ENCODE results near the gene ELAVL1.

Gene ELAVL1

DNA sequence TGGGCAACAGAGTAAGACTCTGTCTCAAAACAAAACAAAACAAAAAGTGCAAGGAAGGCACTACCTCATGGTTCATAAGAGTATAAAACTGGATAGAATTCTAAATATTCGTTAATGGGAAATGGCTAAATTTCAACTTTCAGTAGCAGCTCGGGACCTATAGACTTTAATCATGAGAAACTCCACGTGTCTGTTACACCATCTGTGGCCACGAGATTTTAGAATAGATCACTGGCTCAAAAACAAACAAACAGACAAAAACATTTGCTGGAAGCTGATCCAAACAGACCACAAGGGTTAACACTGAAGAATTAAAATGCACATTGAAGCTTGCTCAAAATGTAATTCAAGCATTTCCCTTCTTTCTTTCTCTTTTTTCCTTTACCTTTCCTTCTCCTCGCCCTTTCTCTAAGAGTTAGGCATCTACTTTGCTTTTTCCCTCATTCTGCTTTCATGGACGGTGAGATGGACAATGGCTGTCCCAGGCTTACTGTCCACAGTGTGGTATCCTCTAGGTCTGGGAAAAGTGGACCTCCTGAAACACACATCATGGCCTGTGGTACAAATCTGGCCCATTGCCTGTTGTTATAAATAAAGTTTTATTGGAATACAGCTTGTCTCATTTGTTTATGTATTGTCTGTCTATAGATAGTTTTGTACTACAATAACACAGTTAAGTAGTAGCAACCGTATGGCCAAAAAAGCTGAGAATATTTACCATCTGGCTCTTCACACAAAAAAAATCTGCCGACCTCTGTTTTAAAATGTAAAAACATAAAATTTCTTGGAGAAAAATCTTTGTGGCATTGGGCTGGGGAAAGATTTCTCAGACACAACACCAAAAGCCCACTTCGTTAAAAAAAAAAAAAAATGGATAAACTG lies 10.3 kb downstream of the ELAVL1 start:
- DNase-seq (ENCODE audit: low read depth) = no peak
- Histone ChIP-seq H3K4me3 (ENCODE audit: low read length) (no peak overlapping the region), H3K36me3 (ENCODE audit: control insufficient read depth, insufficient read depth, low read length, severe bottlenecking) (peaks cover 18% of the 10 kb centered on the region), H3K4me1 (ENCODE audit: control insufficient read depth, insufficient read depth, low read length) (peaks cover 23% of the 10 kb centered on the region), H3K9ac (ENCODE audit: low read length) (no peak overlapping the region), H3K9me3 (ENCODE audit: control insufficient read depth, low read length) (no peaks in the 10 kb centered on the region), H3K27me3 (replicated peaks; ENCODE audit: control insufficient read depth, insufficient read depth, low read length) (no peaks in the 10 kb centered on the region)

DNA sequence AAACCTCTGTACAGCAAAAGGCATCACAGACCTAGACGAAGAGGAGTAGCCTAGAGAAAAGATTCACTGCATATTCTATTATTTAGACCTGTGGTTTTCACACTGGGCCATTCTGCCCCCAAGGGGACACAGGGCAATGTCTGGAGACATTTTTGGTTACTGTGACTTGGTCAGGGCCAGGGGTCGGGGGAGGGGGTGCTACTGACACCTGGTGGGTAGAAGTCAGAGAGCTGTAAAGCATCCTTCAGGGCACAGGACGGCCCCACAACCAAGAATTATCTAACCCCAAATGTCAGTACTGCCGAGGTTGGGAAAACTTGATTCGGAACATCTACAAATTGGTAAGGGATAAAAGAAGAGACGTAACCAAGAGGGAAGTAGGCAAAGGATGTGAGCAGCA lies 11.3 kb downstream of the ELAVL1 start:
- Histone ChIP-seq H3K36me3 (ENCODE audit: control insufficient read depth, insufficient read depth, low read length, severe bottlenecking) (peaks cover 28% of the 10 kb centered on the region), H3K4me1 (ENCODE audit: control insufficient read depth, insufficient read depth, low read length) (peaks cover 23% of the 10 kb centered on the region), H3K9ac (ENCODE audit: low read length) (no peak overlapping the region), H3K27me3 (replicated peaks; ENCODE audit: control insufficient read depth, insufficient read depth, low read length) (no peaks in the 10 kb centered on the region), H3K9me3 (ENCODE audit: control insufficient read depth, low read length) (no peaks in the 10 kb centered on the region), H3K4me3 (ENCODE audit: low read length) (no peak overlapping the region)
- no peak for DNase-seq (ENCODE audit: low read depth)

GRCh38 chr19:7993560-7993959 lies 11.9 kb downstream of the ELAVL1 start:
- Histone ChIP-seq H3K36me3 (ENCODE audit: control insufficient read depth, insufficient read depth, low read length, severe bottlenecking) (peaks cover 34% of the 10 kb centered on the region), H3K27me3 (replicated peaks; ENCODE audit: control insufficient read depth, insufficient read depth, low read length) (no peaks in the 10 kb centered on the region), H3K4me1 (ENCODE audit: control insufficient read depth, insufficient read depth, low read length) (peaks cover 23% of the 10 kb centered on the region), H3K9me3 (ENCODE audit: control insufficient read depth, low read length) (no peaks in the 10 kb centered on the region), H3K9ac (ENCODE audit: low read length) (no peak overlapping the region), H3K4me3 (ENCODE audit: low read length) (no peak overlapping the region)
- no peak for DNase-seq (ENCODE audit: low read depth)

- Histone ChIP-seq H3K9me3 (ENCODE audit: control insufficient read depth, low read length) (no peaks in the 10 kb centered on the region), H3K4me3 (ENCODE audit: low read length) (no peak overlapping the region), H3K36me3 (ENCODE audit: control insufficient read depth, insufficient read depth, low read length, severe bottlenecking) (peaks cover 37% of the 10 kb centered on the region), H3K9ac (ENCODE audit: low read length) (no peak overlapping the region), H3K27me3 (replicated peaks; ENCODE audit: control insufficient read depth, insufficient read depth, low read length) (no peaks in the 10 kb centered on the region), H3K4me1 (ENCODE audit: control insufficient read depth, insufficient read depth, low read length) (peaks cover 32% of the 10 kb centered on the region)
- no peak for DNase-seq (ENCODE audit: low read depth)
These were observed 12.9 kb downstream of the ELAVL1 start for GRCh38 chr19:7992575-7992974.

- Histone ChIP-seq H3K9me3 (ENCODE audit: control insufficient read depth, low read length) (no peaks in the 10 kb centered on the region), H3K9ac (ENCODE audit: low read length) (no peak overlapping the region), H3K4me1 (ENCODE audit: control insufficient read depth, insufficient read depth, low read length) (peaks cover 41% of the 10 kb centered on the region), H3K27me3 (replicated peaks; ENCODE audit: control insufficient read depth, insufficient read depth, low read length) (no peaks in the 10 kb centered on the region), H3K4me3 (ENCODE audit: low read length) (no peak overlapping the region), H3K36me3 (ENCODE audit: control insufficient read depth, insufficient read depth, low read length, severe bottlenecking) (peaks cover 44% of the 10 kb centered on the region)
- no peak for DNase-seq (ENCODE audit: low read depth)
These were observed 16.3 kb downstream of the ELAVL1 start for GRCh38 chr19:7989071-7989575.

GRCh38 chr19:7988307-7988706 lies 17.1 kb downstream of the ELAVL1 start:
- Histone ChIP-seq H3K36me3 (ENCODE audit: control insufficient read depth, insufficient read depth, low read length, severe bottlenecking) (peaks cover 52% of the 10 kb centered on the region), H3K4me3 (ENCODE audit: low read length) (no peak overlapping the region), H3K27me3 (replicated peaks; ENCODE audit: control insufficient read depth, insufficient read depth, low read length) (no peaks in the 10 kb centered on the region), H3K9me3 (ENCODE audit: control insufficient read depth, low read length) (no peaks in the 10 kb centered on the region), H3K9ac (ENCODE audit: low read length) (no peak overlapping the region), H3K4me1 (ENCODE audit: control insufficient read depth, insufficient read depth, low read length) (peaks cover 33% of the 10 kb centered on the region)
- DNase-seq (ENCODE audit: low read depth) = no peak

DNA sequence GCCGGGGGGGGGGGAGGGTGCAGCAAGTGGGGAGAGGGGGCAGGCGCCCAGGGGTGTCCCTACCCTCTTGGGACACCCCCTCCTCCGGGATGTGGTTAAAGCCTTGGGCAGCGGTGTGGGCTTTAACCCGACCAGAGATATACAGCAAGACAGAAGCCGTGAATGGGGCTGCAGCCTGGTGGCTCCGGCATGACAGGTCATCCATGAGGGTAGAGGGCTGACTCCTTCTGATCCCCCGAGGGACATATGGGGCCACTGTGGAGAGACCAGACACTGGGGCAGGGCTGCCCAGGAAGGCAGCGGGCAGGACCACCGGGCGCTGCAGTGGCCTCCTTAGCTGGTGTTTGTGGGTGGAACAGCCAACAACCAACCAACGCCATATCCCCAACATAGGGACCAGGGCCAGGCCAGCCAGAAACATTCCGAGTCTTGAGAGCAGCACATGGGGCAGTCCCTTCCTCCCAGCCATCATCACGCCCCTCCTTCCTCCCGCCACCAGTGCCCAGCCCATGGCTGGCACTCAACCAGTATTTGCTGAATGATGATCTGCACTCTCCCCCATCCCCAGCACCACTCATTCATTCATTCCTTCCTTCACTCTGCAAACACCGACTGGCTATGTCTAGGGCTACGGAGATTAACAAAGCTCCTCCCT lies 18.2 kb downstream of the ELAVL1 start:
- peaks cover 23% of the 10 kb centered on the region for H3K4me1 ChIP-seq (ENCODE audit: control insufficient read depth, insufficient read depth, low read length)
- H3K27me3 ChIP-seq (replicated peaks; ENCODE audit: control insufficient read depth, insufficient read depth, low read length) = no peaks in the 10 kb centered on the region
- H3K4me3 ChIP-seq (ENCODE audit: low read length) = no peak overlapping the region
- H3K36me3 ChIP-seq (ENCODE audit: control insufficient read depth, insufficient read depth, low read length, severe bottlenecking) = peaks cover 57% of the 10 kb centered on the region
- no peaks in the 10 kb centered on the region for H3K9me3 ChIP-seq (ENCODE audit: control insufficient read depth, low read length)
- H3K9ac ChIP-seq (ENCODE audit: low read length) = no peak overlapping the region
- no peak for DNase-seq (ENCODE audit: low read depth)

GRCh38 chr19:7986321-7987113 lies 18.9 kb downstream of the ELAVL1 start:
- Histone ChIP-seq H3K9ac (ENCODE audit: low read length) (peak overlapping the region; percentile 41), H3K4me1 (ENCODE audit: control insufficient read depth, insufficient read depth, low read length) (peaks cover 23% of the 10 kb centered on the region), H3K27me3 (replicated peaks; ENCODE audit: control insufficient read depth, insufficient read depth, low read length) (no peaks in the 10 kb centered on the region), H3K36me3 (ENCODE audit: control insufficient read depth, insufficient read depth, low read length, severe bottlenecking) (peaks cover 60% of the 10 kb centered on the region), H3K4me3 (ENCODE audit: low read length) (no peak overlapping the region), H3K9me3 (ENCODE audit: control insufficient read depth, low read length) (no peaks in the 10 kb centered on the region)
- DNase-seq (ENCODE audit: low read depth) = peak; percentile 81

- peaks cover 23% of the 10 kb centered on the region for H3K4me1 ChIP-seq (ENCODE audit: control insufficient read depth, insufficient read depth, low read length)
- no peaks in the 10 kb centered on the region for H3K9me3 ChIP-seq (ENCODE audit: control insufficient read depth, low read length)
- peaks cover 57% of the 10 kb centered on the region for H3K36me3 ChIP-seq (ENCODE audit: control insufficient read depth, insufficient read depth, low read length, severe bottlenecking)
These were observed 19.9 kb downstream of the ELAVL1 start for GRCh38 chr19:7985481-7985911.

GRCh38 chr19:7983995-7984837 lies 21.2 kb downstream of the ELAVL1 start:
- DNase-seq (ENCODE audit: low read depth) = no peak

More at GRCh38 chr19:7985481-7985911, 19.9 kb downstream of the ELAVL1 start:
- DNase-seq (ENCODE audit: low read depth) = no peak
- Histone ChIP-seq H3K4me3 (ENCODE audit: low read length) (no peak overlapping the region), H3K9ac (ENCODE audit: low read length) (no peak overlapping the region), H3K27me3 (replicated peaks; ENCODE audit: control insufficient read depth, insufficient read depth, low read length) (no peaks in the 10 kb centered on the region)

More at GRCh38 chr19:7983995-7984837, 21.2 kb downstream of the ELAVL1 start:
- Histone ChIP-seq H3K9ac (ENCODE audit: low read length) (no peak overlapping the region), H3K27me3 (replicated peaks; ENCODE audit: control insufficient read depth, insufficient read depth, low read length) (no peaks in the 10 kb centered on the region), H3K9me3 (ENCODE audit: control insufficient read depth, low read length) (no peaks in the 10 kb centered on the region), H3K4me3 (ENCODE audit: low read length) (no peak overlapping the region), H3K36me3 (ENCODE audit: control insufficient read depth, insufficient read depth, low read length, severe bottlenecking) (peaks cover 57% of the 10 kb centered on the region), H3K4me1 (ENCODE audit: control insufficient read depth, insufficient read depth, low read length) (peaks cover 23% of the 10 kb centered on the region)

Measured in adipocyte (in vitro differentiated cells).